NCI-H1048 (cell line): ENCODE measurements around the gene MTTP.

ENCODE experiments used
- DNase-seq: peaks from one replicate; lab custom pipeline; 2025; lab: John Stamatoyannopoulos, UW

The MTTP gene

GRCh38 chr4:99670409-99671073, 95.9 kb downstream of the MTTP start:
- no peak for DNase-seq
